ENCODE measurements around the gene DEXI.

DEXI gene

GRCh38 chr16:10889855-10890254 lies 52.4 kb downstream of the DEXI start:
- DNase-seq: no peak

GRCh38 chr16:10888320-10888937 lies 53.8 kb downstream of the DEXI start:
- DNase-seq: no peak

GRCh38 chr16:10885246-10885645 lies 57.0 kb downstream of the DEXI start:
- no peak for DNase-seq

GRCh38 chr16:10883004-10883403 lies 59.3 kb downstream of the DEXI start:
- DNase-seq: no peak

- no peak for DNase-seq
Observed at GRCh38 chr16:10881479-10882030, 60.7 kb downstream of the DEXI start.

GRCh38 chr16:10880594-10881452 lies 61.4 kb downstream of the DEXI start:
- DNase-seq: no peak

GRCh38 chr16:10879681-10880589 lies 62.3 kb downstream of the DEXI start:
- no peak for DNase-seq
